A549 (cell line): Measurements from ENCODE around the gene DNAAF5.

ENCODE experiments used
- BHLHE40 ChIP-seq: IDR thresholded peaks from 2 replicates; pipeline ENCODE4 v1.6.1; 2012; ENCODE audit warnings: low read depth, low read length, inconsistent platforms
- CHD4 ChIP-seq: fragments of 200-600 bp; sonication (generic); IDR thresholded peaks from 2 replicates; pipeline ENCODE4 v1.6.1; 2016; ENCODE audit warnings: antibody characterized with exemption, mild to moderate bottlenecking, borderline replicate concordance
- HDAC2 ChIP-seq: fragments of 200-600 bp; sonication (generic); IDR thresholded peaks from 2 replicates; pipeline ENCODE4 v1.6.1; 2016
- POLR2A ChIP-seq: IDR thresholded peaks from 2 replicates; pipeline ENCODE4 v1.6.1; 2012; ENCODE audit warnings: mild to moderate bottlenecking, low read length
- RAD21 ChIP-seq, 2 experiments: fragments of >200 bp in 1 of 2; sonication (Bioruptor Twin) in 1 of 2; formaldehyde crosslinking in 1 of 2; IDR thresholded peaks in 1 of 2; conservative IDR thresholded peaks in 1 of 2; 2 replicates in 1 of 2; 3 replicates in 1 of 2; pipeline ENCODE4 v1.6.1; 2012 to 2018; ENCODE audit warnings: inconsistent platforms in 1 of 2
- RFX5 ChIP-seq: fragments of 450-650 bp; IDR thresholded peaks from 2 replicates; pipeline ENCODE4 v1.7.1; 2014; ENCODE audit warnings: antibody characterized with exemption, mild to moderate bottlenecking, moderate library complexity
- TF ChIP-seq, protein P1 (sequence below): fragments of >200 bp; sonication (Bioruptor Twin); formaldehyde crosslinking; IDR thresholded peaks from 3 replicates; pipeline ENCODE4 v1.5.1; 2016
- TF ChIP-seq, protein P2 (sequence below): fragments of 250-450 bp; sonication (Bioruptor Pico); IDR thresholded peaks from 2 replicates; pipeline ENCODE4 v1.5.0; 2021; ENCODE audit warnings: mild to moderate bottlenecking, moderate library complexity, borderline replicate concordance
- TF ChIP-seq, protein P3 (sequence below): IDR thresholded peaks from 2 replicates; pipeline ENCODE4 v1.6.1; 2012

DNA sequence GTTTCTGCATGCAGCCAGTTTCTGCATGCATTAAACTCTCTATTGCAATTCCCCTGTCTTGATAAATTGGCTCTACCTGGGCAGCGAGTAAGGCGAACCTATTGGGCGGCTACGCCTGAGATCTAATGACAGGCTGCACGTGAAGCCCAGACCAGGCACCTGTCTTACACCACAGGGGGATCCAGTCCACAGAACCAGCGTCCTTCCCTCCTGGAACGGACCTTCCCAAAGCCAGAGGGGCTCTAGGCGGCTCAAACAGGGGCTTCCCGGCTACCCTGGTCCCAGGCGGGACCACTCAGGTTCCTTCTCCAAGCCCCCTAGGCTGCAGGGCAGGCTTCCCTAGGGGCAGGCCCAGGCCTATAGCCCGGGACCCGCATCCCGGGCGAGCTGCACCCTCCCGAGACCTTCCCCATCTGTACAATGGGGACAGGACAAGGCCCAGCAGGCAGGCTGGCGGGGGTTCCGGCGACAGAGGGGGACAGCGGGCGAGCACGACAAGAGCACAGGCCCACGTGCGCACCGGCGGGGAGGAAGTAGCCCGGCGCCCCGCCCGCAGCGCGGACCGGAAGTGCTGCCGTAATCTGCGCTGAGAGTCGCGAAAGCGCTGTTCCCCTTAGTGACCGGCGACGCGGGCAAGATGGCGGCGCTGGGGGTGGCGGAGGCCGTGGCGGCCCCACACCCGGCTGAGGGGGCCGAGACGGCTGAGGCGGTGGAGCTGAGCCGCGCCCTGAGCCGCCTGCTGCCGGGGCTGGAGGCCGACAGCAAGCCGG lies at the start of gene DNAAF5:
- TF ChIP-seq, protein P1, sequence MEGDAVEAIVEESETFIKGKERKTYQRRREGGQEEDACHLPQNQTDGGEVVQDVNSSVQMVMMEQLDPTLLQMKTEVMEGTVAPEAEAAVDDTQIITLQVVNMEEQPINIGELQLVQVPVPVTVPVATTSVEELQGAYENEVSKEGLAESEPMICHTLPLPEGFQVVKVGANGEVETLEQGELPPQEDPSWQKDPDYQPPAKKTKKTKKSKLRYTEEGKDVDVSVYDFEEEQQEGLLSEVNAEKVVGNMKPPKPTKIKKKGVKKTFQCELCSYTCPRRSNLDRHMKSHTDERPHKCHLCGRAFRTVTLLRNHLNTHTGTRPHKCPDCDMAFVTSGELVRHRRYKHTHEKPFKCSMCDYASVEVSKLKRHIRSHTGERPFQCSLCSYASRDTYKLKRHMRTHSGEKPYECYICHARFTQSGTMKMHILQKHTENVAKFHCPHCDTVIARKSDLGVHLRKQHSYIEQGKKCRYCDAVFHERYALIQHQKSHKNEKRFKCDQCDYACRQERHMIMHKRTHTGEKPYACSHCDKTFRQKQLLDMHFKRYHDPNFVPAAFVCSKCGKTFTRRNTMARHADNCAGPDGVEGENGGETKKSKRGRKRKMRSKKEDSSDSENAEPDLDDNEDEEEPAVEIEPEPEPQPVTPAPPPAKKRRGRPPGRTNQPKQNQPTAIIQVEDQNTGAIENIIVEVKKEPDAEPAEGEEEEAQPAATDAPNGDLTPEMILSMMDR: no peak
- TF ChIP-seq, protein P2, sequence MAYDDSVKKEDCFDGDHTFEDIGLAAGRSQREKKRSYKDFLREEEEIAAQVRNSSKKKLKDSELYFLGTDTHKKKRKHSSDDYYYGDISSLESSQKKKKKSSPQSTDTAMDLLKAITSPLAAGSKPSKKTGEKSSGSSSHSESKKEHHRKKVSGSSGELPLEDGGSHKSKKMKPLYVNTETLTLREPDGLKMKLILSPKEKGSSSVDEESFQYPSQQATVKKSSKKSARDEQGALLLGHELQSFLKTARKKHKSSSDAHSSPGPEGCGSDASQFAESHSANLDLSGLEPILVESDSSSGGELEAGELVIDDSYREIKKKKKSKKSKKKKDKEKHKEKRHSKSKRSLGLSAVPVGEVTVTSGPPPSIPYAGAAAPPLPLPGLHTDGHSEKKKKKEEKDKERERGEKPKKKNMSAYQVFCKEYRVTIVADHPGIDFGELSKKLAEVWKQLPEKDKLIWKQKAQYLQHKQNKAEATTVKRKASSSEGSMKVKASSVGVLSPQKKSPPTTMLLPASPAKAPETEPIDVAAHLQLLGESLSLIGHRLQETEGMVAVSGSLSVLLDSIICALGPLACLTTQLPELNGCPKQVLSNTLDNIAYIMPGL (CRISPR knock-in tag): peak; percentile 39; the same call in 1 of the 2 replicates
- TF ChIP-seq RFX5 (peak; percentile 65; the same call in 1 of the 2 replicates), RAD21 (conservative IDR thresholded peaks at IDR 0.05 in 1 of 2, IDR thresholded peaks at IDR 0.05 in 1 of 2) (no peak), POLR2A (peak; percentile 54), BHLHE40 (no peak), CHD4 (peak; percentile 34; the same call in 1 of the 2 replicates), HDAC2 (0 out of 2 replicates have a peak, but pooled peaks have one; percentile 45)
- TF ChIP-seq, protein P3, sequence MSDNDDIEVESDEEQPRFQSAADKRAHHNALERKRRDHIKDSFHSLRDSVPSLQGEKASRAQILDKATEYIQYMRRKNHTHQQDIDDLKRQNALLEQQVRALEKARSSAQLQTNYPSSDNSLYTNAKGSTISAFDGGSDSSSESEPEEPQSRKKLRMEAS: peak; percentile 100
